Stimulated activated naive CD4-positive, alpha-beta T cell treated with Interleukin-2 at 50 U/mL for 16 hours (primary cell): Measurements from ENCODE around the gene ANKRD36.
"Not testable (repeated sequence)": the region's sequence is repeated elsewhere in the genome, so short reads cannot be mapped to it uniquely, and the experiment has no call there.

ENCODE experiments used
- DNase-seq: peaks from one replicate; lab custom pipeline; 2025; lab: John Stamatoyannopoulos, UW

Gene ANKRD36

DNA sequence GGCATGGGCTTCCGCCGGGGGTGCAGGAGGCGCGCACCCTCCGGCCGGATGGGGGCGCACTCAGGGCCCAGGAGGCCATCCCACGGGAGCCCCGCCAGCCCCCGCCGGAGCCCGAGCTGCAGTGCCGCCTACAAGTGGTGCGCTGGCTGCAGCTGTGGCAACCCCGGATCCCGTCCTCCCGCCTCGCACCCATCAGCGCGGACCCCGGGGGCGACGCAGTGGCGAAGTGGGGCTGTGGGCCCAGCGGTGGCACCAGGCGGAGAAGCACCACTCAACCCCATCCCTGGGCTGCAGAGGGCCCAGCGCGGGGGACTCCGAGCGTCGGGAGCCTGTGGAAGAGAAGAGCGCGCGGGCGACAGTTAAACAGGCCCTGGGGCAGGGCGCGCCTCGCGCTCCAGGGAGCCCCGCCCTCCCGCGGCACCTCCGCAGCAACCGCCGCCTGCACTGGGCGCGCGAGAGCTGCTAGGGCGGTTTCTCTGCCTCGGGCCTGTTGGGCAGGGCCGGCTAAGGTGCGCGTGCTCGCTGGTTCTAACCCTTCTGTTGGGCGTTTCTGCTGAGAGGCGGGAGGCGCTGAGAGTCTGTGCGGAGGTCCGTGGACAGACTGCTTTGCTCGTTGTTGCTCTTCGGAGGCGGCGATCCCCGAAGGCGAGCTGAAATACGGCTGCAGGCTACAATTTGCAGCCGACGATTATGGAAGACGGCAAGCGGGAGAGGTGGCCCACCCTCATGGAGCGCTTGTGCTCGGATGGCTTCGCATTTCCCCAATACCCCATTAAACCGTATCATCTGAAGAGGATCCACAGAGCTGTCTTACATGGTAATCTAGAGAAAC is at the start of gene ANKRD36:
TSS of gene ANKRD36 (plus strand) at position 104 of the 832 bp plus-strand sequence. CDS start at position 691, 587 bp downstream.
- DNase-seq = not testable (repeated sequence)

DNA sequence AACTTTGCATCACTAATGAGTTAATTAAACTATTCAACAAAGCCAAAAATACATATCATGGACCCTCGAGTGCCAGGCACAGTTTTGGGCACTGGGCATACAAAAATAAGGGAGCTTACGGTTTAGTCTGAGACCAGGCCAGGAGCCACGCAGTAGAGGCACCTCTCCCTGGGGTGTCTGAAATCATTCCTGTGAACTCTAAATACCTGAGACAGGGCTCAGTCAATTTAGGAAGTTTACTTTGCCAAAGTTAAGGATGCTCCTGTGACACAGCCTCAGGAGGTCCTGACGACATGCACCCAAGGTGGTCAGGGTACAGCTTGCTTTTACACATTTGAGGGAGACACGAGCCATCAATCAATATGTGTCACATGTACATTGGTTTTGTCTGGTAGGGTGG is 46.9 kb upstream of the ANKRD36 start:
- not testable (repeated sequence) for DNase-seq

DNA sequence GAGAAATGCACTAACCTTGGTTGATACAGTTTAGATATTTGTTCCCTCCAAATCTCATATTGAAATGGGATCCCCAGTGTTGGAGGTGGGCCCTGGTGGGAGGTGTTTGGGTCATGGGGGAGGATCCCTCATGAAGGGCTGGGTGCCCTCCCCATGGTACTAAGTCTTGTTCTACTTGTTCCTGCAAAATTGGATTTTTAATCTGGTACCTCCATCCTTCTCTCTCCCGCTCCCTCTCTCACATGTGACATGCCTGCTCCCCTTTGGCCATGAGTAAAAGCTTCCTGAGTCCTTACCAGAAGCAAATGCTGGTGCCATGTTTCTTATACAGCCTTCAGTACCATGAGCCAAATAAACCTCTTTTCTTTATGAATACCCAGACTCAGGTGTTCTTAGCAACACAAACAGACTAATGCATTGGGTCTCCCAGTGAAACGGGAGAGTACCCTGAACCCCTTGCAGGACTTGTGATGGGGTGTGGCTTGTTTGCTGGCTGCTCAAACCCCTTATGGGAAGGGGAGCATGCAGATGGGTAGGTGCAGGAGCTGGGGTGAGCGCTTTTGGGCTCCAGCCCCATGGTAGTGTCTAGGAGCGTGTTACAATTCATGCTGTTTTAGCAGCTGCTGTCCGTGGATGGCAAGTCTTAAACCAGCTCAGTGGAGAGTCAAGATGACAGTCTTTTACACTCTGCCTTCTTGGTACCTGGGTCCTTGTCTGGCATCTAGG is 45.5 kb upstream of the ANKRD36 start:
- no peak for DNase-seq

DNA sequence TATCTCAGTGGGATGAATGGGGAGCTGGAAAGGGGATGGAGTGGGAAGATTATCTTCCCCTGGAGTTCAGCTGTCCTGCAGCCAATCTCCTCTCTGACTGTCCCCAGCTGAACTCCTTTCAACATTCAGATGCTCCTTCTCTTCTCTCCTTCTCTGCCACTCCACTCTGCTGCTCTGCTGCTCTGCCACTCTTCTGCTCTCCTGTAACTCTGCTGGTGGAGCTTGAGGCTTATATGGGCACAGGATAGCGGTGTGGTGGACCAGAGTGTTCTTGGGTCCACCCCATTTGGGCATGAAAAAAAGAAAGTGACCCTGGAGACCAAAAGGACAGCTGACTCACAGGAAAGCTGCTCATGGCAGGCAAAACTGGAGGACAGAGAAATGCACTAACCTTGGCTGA is 44.9 kb upstream of the ANKRD36 start:
- no peak for DNase-seq

DNA sequence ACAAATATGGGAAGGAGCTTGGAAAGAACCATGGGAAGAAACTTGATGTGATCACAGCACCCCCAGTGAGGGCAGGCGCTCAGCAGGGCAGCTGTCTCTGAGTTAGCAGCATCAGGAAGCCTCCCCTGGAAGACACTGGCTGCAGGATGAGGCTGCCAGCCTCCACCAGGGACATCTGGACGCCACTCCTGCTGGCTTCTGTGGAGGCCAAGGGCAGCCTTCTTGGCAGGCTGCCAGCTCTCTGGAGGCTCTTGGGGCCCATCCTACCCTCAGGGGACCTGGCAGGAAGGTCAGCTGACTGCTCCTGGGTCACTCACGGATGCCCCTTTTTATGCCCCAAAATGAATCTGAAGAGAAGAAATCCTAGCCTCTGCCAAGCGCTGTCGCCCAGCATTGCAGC is 44.2 kb upstream of the ANKRD36 start:
- DNase-seq = not testable (repeated sequence)

DNA sequence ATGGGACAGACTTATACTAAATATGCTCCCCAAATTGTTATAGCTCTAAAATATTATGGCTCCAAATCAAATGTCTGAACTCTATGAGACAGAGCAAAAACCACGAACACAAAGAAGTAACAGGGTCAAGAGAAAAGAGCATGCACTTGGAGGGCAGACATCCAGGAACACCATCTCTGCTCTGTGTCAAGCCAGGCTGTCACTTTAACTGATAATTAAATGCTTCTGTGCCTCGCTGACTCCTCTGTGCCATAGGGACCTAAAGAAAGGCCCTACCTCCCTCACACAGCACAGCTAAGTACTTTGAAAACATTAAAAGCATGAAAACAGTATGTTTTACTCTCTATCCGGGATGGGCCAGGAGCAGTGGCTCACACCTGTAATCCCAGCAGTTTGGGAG is 42.0 kb upstream of the ANKRD36 start:
- DNase-seq = not testable (repeated sequence)

DNA sequence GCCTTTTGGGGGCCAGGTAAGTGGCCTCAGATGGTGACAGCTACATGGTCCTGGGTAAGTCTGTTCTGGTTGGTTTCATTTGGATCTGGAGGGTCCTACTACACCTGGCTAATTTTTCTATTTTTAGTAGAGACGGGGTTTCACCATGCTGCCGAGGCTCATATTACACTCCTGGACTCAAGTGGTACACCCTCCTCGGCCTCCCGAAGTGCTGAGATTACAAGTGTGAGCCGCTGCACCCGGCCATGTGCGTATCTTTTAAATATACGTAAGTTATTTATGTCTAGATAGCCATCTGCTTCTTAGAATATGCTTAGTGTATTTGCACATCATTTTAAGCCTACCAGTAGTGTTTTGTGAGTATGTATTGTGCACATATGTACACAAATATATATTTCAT is 35.7 kb upstream of the ANKRD36 start:
- not testable (repeated sequence) for DNase-seq

DNA sequence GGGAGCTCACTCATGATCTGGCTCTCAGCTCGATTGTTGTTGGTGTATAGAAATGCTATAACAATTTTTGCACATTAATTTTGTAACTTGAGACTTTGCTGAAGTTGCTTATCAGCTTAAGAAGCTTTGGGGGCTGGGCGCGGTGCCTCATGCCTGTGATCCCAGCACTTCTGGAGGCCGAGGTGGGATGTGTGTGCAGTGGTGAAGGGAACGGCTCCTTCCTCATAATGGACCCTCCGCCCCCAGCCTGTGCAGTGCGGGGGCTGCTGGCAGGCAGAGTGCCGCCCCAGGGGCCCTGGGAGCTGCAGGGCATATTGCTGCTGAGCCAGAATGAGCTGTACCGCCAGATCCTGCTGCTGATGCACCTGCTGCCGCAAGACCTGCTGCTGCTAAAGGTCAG is 32.1 kb upstream of the ANKRD36 start:
- not testable (repeated sequence) for DNase-seq

DNA sequence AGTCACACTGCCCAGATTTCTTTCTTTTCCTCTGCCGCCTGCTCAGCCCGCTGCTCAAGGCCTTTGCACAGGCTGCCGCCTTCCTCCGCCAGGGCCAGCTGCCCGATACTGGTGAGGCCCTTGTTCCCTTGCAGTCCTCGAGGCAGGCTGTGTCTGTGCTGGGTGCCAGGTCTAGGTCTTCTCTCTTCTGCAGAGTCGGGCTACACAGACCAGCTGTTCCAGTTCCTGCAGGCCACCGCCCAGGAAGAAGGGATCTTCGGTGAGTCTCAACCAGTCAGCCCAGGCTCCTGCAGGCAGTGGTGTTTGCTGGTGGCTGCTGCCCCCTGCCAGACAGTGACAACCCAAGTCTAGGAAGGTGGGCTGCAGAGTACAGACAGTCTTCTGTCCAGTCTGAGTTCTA is 30.7 kb upstream of the ANKRD36 start:
- not testable (repeated sequence) for DNase-seq

DNA sequence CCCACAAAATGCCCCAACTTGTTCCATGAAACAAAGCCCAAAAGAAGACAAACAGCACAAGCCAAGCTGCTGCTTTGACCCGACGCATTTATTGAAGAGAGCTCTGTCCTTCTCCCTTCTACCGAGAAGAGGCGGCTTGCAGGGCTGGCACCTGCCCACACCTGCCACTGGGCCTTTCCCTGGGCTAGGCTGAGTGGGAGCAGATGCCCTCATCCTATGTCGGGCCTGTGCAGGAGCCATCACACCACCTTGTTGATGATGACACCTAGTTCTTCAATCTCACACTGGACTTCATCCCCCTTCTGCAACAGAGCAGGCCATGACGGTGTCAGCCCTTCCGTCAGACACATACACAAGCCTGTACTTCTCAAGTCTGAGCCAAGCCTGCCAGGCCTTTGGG is 29.4 kb upstream of the ANKRD36 start:
- DNase-seq = not testable (repeated sequence)

DNA sequence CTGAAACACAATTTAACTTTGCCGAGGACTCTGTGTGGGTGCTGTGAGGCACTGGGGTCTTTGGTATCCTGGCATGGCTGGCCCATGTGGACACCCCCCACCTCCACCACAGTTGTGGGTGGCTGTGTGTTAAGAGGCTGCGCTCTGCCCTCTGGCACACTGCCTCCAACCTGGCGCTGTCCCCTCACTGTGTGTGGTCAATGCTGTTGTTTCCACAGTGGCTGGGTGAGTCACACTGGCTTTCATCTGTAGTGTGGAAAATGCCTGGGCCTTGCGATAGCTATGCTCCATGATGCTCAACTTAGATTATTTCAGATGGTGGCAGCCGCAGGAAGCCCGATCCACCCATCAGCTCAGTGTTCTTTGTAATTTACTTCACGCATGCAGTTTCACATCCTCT is 27.9 kb upstream of the ANKRD36 start:
- DNase-seq = not testable (repeated sequence)

DNA sequence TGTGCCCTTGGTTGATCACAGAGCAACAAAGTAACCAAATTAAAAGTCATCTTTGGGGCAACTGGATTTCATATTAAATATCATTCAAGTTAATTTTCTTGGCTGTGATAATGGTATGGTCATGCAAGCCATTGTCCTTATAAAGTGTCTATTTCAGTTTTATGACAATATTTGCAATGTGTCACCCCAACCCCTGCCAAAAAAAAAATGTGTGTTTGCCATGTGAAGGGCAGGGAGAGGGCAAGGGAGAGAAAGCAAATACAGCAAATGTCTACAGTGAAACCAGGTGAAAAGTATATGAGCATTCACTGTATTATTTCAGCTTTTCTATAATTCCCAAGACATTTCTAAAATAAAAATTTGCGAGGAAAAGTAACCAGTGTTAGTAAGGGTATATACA is 24.2 kb upstream of the ANKRD36 start:
- not testable (repeated sequence) for DNase-seq

DNA sequence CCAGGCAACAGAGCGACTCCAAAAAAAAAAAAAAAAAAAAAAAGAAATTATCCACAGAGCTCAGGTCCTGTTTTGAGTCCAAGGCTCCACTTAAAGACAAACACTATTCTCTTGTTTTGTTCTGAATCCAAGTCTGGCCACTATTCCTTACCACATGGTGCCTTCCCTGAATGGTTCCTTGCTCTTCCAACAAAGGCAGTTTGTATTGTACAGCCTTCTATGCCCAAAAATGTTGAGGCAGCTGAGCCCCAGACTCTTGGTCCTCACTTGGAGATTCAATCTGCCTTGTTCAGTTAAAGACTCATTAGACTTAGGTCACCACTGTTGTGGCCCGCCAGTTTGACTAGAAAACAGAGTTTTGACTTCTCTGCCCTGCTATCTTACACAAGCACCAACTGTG is 20.0 kb upstream of the ANKRD36 start:
- DNase-seq = not testable (repeated sequence)

DNA sequence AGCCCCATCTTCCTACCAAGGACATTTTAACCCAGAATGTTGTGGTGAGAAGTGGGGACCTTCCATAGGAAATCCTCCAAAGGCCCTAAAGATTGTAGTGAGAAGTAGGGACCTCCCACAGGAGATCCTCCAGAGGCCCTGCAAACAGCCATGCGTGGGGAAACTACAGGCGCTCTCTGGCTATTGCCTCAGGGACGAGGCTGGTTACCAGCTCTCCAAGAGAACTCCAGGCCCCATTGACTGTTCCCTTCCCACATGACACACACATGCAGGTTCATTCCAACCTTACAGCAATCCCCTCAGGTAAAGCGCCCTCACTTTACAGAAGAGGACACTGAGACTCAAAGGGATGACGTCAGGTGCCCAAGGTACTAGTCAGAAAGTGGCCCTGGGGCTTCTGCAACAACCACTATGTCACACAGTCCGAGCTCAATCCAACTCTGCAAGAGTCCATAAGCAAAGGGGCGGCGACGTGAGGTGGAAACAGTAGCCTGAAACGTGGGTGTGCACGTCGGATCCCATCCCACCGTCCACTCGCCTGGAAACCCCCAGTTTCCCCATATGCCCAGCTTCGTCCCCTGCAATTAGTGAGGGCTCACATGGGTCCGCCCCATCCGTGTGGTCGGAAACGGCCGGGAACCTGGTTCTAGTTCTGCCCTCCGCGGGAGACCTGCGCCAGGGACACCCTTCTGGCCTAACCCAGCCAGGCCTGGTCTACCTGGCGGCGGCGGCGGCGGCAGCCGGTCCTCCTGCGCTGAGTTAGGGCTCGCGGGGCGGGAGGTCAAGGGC is 18.8 kb upstream of the ANKRD36 start:
- not testable (repeated sequence) for DNase-seq

DNA sequence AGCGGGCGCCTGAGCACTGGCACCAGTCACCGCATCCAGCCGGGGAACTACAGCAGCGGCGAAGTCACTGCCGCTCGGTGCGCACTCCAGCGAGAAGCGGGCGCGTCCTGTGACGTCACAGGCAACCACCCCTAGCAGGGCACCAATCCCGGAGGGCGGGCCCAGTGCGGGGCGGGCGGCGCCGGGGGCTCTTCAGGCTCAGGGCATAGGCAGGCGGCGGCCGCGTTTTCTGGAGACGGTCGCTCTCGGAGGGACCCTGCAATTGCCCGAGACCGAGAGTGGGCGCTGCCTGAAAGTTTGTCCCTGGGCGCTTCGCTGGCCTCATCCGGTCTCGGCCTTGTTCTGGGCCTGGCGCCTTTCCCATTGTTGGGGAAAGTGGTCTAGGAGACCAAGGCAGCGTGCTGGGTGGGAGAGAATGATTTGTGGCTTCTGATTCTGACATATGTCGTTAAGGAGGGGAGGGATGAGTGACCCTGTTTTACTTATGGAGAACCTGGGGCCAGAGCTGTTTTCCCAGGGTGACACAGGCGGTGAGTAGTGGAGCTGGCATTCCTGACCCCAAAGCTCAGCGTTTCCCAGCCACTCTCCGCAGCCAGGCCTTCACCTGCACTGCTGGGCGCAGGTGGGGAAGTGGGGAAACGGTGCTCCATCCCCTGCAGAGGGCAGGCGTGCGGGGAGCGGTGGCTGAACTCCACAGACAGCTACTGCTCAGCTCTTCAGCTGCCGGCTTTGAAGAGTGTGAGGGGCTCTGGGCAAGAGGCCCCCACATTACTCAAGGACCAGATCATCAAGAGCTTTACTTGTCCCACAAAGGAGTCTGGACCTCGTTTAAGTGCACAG is 18.0 kb upstream of the ANKRD36 start, which contains the start of gene FAHD2B:
TSS of gene FAHD2B (minus strand) at position 111 of the 840 bp plus-strand sequence. CDS start 3,176 bp downstream, outside the sequence.
- DNase-seq = peak; percentile 79

DNA sequence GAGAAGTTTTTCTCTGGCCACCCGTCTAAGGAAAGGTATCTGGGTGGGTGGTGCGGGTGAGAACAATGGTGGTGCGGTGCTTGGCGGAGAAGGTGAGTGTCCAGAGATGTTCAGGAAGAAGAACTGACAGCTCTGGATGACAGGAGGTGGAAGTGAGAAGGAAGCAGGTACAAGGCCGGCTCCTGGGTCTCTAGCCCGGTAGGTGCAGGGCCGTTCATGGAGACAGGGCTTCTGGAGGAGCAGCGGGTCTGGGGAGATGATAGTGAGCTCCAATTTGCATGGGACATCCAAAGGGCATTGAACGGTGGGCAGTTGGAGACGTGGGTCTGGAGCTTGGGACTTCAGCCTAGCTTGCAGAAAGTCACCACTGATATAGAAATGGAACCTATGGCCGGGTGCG is 17.3 kb upstream of the ANKRD36 start:
- DNase-seq = no peak

DNA sequence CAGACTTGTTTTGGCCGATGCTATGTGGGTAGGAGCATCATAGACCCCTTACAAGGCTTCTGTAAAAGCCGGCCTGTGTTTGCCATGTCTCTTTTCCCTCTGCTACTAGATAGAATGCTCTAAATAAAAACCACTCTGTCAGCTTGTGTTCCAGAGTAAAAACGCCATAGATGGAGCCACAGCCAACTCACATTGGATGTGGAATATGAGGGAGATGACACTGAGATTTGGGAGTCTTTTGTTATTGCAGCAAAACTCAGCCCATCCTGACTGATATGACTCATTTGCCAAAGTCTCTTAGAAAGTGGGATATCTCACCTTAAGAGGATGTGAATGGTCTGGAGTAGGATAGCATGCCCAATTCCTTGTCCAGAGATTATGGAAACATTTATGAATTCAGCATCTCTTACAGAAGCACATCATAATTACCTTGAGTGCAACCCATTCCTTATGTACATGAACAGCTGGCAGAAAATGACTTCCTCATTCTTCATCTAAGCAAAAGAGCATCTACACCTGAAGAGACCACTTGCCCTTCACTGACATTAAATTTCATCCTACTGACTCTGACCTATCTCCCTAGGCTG is 14.1 kb upstream of the ANKRD36 start:
- not testable (repeated sequence) for DNase-seq

DNA sequence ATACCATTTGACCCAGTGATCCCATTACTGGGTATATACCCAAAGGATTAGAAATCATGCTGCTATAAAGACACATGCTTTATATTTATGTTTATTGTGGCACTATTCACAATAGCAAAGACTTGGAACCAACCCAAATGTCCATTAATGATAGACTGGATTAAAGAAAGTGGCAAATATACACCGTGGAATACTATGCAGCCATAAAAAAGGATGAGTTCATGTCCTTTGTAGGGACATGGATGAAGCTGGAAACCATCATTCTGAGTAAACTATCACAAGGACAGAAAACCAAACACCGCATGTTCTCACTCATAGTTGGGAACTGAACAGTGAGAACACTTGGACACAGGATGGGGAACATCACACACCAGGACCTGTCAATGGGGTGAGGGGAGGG is 6.1 kb upstream of the ANKRD36 start:
- not testable (repeated sequence) for DNase-seq

DNA sequence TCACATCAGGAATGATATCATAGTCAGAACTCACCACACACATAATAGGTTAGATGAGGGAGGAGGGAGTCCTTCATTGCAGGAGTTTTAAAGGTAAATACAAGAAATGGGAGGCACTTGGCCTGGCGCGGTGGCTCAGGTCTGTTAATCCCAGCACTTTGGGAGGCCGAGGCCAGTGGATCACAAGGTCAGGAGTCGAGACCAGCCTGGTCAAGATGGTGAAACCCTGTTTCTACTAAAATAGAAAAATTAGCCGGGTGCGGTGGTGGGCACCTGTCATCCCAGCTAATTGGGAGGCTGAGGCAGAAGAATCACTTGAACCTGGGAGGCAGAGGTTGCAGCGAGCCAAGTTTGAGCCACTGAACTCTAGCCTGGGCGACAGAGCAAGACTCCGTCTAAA is 1.7 kb upstream of the ANKRD36 start:
- not testable (repeated sequence) for DNase-seq

DNA sequence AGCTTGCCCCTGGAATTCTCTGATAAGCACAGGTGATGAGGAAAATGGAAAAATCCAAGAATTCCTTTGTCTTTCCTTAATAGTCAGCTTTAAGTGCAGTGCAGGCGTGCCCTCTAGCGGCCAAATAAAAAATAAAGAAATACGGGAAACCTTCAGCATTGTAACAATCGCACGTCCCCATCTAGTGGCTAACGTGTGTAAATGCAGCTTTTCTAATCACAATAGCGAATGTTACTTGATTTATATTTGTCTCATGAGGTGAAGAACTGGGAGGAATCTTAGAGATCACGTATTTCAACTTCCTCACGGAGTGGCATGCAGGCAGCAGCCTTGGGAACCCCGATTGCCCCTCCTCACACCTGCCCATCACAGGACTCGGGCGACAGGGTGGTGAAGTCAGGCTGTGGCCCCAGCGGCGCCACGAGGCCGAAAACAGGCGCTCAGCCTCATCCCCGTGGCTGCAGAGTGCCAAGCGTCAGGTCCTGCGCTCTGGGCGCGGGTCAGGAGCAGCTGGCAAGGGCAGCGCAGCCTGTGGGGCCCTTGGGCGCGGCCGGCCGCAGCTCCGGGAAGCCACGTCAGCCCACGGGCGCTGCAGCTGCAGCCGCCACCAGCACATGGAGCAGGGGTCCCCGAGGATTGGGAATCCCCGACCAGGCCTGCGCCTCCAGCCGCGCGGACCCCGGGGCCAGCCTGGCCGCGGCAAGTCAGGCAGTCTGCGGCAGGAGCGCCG is 468 bp upstream of the ANKRD36 start:
- not testable (repeated sequence) for DNase-seq
